AG04450 (cell line): ENCODE data around the gene KLHL17. TPM values are rescaled to one million over a fixed set of nuclear protein-coding genes. Genes with fewer than 3 reads are reported as not detected.

Experiments
- CTCF ChIA-PET: fragments of 300-600, 350-600 bp; formaldehyde crosslinking; extraction: SDS; loops from one replicate; lab custom pipeline; 2022; ENCODE audit warnings: antibody characterized with exemption, inconsistent platforms; lab: Charles Lee
- POLR2A ChIA-PET: fragments of 350-600 bp; formaldehyde crosslinking; extraction: SDS; loops from one replicate; lab custom pipeline; 2021; ENCODE audit warnings: antibody characterized with exemption, inconsistent platforms; lab: Yijun Ruan, JAX
- DNase-seq: peaks from one replicate; pipeline ENCODE4 v3.0.0-alpha.2; 2011; ENCODE audit warnings: low read depth, low spot score
- H3K27ac ChIP-seq: one replicate; pipeline ENCODE4 v1.5.1; 2012; ENCODE audit warnings: low read depth, low read length, control low read depth
- H3K27me3 ChIP-seq: one replicate; pipeline ENCODE4 v1.6.0; 2012; ENCODE audit warnings: low read length; ENCODE audit not compliant: control insufficient read depth, insufficient read depth
- H3K4me3 ChIP-seq: 2 replicates; pipeline ENCODE4 v1.5.1; 2011; ENCODE audit warnings: mild to moderate bottlenecking, low read depth, low read length, control low read depth
- H3K9me3 ChIP-seq: 2 replicates; pipeline ENCODE4 v1.5.1; 2012; ENCODE audit warnings: low read length; ENCODE audit not compliant: control insufficient read depth, insufficient read depth
- polyA plus RNA-seq: library from polyadenylated mRNA; depleted of rRNA; stranded (reverse); fragments of >200 nt; gene quantifications from 2 replicates; pipeline ENCODE4 v1.2.3, GENCODE V29; 2011
- TF ChIP-seq, protein P1 (sequence below): IDR thresholded peaks from 2 replicates; pipeline ENCODE4 v1.5.1; 2011; ENCODE audit warnings: low read depth, low read length, control low read depth, inconsistent platforms

The KLHL17 gene
- polyA plus RNA-seq, 1 experiment: 5.5 TPM

DNA sequence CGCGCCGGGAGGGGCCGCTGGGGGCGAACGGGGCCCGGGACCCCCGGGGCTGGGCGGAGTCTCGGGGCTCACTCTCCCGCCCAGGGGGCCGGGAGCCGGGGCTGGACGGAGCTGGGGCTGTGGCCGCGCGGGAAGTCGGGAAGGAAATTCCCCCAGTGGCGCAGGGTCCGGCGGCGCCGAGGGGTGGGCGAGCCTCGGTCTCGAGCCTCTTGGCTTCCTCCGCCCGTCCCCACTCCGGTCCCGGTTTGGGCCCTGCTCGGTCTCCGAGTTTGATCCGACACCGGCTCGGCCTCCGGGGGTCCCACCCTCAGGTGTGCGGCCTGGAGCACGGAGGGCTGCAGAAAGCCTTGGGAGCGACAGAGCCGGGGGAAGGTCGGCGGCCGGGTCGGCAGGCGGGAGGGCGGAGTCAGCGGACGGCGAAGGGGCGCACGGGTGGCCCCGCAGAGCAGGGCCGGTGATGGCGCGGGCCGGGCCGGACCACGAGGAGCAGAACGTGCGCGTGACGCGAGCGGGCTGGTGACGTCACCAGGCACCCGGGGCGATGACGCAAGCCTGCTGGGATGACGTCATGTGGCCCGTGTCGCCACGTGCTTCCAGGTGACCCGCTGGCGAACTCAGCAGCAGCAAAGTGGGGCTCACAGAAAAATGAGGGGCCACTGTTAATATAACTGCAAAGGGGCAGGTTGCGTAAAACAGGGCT, 40.1 kb downstream of the KLHL17 start:
- Histone ChIP-seq H3K27me3 (peaks cover 12% of the 10 kb centered on the region), H3K27ac (peak overlapping the region; percentile 94), H3K9me3 (no peaks in the 10 kb centered on the region; the same call in 1 of the 2 replicates), H3K4me3 (peak overlapping the region; percentile 66)
- ChIA-PET POLR2A (interaction anchor here (1.5 kb wide), 1 partner anchor 13 kb away, joined by 3 read pairs; the partner anchor contains the start of gene ISG15), CTCF (interaction anchor here (1.3 to 2.0 kb wide), 2 partner anchors 13 to 16 kb away, joined by 4 to 11 read pairs; partner anchors contain the start of gene ISG15)
- DNase-seq: peak; percentile 56
- TF ChIP-seq, protein P1, sequence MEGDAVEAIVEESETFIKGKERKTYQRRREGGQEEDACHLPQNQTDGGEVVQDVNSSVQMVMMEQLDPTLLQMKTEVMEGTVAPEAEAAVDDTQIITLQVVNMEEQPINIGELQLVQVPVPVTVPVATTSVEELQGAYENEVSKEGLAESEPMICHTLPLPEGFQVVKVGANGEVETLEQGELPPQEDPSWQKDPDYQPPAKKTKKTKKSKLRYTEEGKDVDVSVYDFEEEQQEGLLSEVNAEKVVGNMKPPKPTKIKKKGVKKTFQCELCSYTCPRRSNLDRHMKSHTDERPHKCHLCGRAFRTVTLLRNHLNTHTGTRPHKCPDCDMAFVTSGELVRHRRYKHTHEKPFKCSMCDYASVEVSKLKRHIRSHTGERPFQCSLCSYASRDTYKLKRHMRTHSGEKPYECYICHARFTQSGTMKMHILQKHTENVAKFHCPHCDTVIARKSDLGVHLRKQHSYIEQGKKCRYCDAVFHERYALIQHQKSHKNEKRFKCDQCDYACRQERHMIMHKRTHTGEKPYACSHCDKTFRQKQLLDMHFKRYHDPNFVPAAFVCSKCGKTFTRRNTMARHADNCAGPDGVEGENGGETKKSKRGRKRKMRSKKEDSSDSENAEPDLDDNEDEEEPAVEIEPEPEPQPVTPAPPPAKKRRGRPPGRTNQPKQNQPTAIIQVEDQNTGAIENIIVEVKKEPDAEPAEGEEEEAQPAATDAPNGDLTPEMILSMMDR: no peak

DNA sequence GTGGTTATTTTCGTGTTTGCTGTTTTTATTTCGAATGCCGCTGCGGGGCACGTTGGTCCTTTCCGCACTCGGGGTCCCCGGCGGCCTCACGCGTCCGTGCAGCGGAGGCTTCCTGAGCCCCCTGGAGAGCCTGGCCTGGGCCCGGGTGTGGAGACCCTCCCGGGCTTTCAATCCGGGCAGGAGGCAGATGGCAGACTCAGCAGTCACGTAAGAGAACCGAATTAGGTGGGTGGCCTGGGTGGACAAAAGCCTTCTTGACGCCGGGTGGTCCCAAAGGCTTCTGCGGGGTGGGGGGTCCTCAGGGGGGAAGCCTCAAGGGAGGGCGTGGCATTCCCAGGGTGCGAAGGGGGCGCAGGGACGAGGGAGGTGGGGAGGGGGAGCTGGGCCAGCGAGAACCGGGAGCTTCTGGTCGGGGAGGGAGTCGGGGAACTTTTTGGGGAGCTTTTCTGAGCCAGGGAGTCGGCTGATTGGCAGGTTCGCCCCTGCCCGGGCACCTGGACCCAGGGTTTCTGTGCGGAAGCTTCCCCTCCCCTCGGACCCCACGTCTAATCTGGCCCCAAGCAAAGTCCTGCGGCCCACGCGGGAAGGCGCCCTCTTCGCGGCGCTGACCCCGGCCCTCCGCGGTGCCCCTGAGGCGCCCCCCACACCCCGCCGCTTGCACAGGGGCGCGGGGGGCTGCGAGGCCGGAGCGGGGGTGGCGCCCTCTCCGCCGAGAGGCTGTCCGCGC, 40.8 kb downstream of the KLHL17 start:
- peak overlapping the region; percentile 61 for H3K27ac ChIP-seq
- TF ChIP-seq, protein P1: no peak
- H3K9me3 ChIP-seq: no peaks in the 10 kb centered on the region; the same call in 1 of the 2 replicates
- ChIA-PET CTCF (interaction anchor here (1.2 to 2.0 kb wide), 5 partner anchors 12 to 30 kb away, joined by 4 to 11 read pairs (median 4); partner anchors contain the start of gene ISG15), POLR2A (interaction anchor here (1.4 to 1.5 kb wide), 2 partner anchors 12 to 20 kb away, joined by 3 to 6 read pairs; partner anchors contain the start of gene ISG15)
- DNase-seq: no peak
- peaks cover 9% of the 10 kb centered on the region for H3K27me3 ChIP-seq
- H3K4me3 ChIP-seq: peak overlapping the region; percentile 66

DNA sequence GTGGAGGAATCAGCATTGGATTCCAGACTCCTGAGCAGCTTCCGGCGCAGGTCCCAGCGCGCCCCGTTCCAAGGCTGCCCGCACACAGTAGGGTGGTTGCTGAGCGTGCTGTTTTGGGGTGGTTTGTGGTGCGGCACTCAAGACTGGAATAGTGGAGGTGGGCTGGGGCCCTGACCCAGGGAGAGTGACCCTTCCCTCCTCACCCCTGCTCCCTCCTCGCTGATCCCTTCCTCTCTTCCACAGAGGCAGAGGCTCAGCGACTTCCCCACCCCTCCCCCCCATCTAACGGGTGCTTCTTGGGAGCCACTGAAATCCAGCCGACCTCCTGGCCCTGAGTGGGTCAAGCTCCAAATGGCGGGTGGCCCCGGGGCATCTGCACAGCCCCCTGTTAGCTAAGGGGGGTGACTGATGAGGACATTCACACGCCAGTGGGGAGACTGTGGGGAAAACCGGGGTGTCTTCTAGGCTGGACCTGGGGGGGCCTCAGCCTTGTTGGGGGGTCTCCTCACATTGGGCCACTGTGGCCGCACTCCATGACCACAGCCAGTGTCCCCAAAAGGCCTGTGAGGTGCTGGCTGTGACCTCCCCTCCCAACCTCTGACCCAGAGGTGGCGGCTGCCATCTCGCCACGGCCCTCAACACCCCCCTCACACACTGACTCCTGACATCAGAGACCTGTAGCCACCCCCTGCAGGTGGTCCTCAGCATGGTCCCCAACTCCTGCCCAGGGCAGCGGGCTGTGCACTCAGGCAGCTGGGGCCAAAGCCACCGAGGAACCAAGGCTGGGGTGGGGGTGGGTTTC, 43.4 kb downstream of the KLHL17 start:
- ChIA-PET CTCF (no interaction called here), POLR2A (no interaction called here)
- Histone ChIP-seq H3K9me3 (no peaks in the 10 kb centered on the region; the same call in 1 of the 2 replicates), H3K27me3 (no peaks in the 10 kb centered on the region), H3K4me3 (no peak overlapping the region), H3K27ac (no peak overlapping the region)
- TF ChIP-seq, protein P1: no peak
- no peak for DNase-seq

DNA sequence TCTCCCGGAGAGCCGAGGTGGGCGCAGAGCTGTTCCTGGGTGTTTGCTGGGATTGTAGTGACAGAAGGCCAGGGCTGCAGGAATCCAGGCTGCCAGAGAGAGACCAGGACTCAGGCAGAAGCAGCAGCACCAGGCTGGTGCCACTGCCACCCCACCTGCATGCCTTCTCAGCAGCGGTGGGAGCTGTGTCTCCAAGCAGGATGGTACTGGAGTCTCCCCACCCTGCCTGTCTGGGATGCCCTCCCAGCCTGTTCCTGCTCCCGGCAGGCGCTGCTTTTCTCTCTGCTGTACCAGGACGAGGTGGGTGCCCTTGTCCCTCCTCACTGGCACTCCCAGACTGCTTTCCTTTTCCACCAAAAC, 44.0 kb downstream of the KLHL17 start:
- TF ChIP-seq, protein P1: no peak
- no peak overlapping the region for H3K4me3 ChIP-seq
- H3K9me3 ChIP-seq: no peaks in the 10 kb centered on the region; the same call in 1 of the 2 replicates
- H3K27ac ChIP-seq: no peak overlapping the region
- CTCF ChIA-PET: no interaction called here
- H3K27me3 ChIP-seq: no peaks in the 10 kb centered on the region
- DNase-seq: no peak
- POLR2A ChIA-PET: no interaction called here
